ENCODE measurements around the gene AHI1. TPM values are rescaled to one million over a fixed set of nuclear protein-coding genes. Genes with fewer than 3 reads are reported as not detected.
A peak's percentile ranks its signal among the peaks of the same experiment; 100 is the strongest.

Gene AHI1
- total and polyA plus RNA-seq, 9 donors, result 7.1 to 56.2 (median 26.7) TPM

DNA sequence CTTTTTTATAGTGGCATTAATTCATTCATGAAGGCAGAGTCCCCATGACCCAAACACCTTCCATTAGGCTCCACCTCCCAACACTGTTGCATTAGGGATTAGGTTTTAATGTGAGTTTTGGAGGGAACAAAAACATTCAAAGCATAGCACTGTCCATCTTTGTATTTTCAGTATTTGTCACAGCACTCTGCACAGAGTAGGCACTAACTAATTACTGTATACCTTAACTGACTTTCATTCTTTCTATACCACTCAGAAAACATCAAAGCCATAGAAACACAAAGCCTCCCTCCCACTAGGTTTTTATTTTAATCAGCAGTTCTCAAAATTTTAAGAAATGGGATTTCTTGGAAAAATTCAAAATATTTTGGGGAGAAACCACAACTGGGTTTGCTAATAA is 21.8 kb upstream of the AHI1 start:
- Histone ChIP-seq H3K27ac (no peak overlapping the region), H3K4me1 (ENCODE audit: insufficient read depth) (no peaks in the 10 kb centered on the region), H3K4me3 (no peak overlapping the region), H3K36me3 (no peaks in the 10 kb centered on the region), H3K9me3 (no peaks in the 10 kb centered on the region), H3K27me3 (no peaks in the 10 kb centered on the region)
- DNase-seq, result no peak
- intact Hi-C loops (cut with DNase I), result no loop called here
- no peak for TF ChIP-seq POLR2A (IDR thresholded peaks at IDR 0.05)
- no peak for TF ChIP-seq EP300 (IDR thresholded peaks at IDR 0.05)
- no peak for TF ChIP-seq CTCF (IDR thresholded peaks at IDR 0.05)

- H3K27ac ChIP-seq, result no peak overlapping the region
- intact Hi-C loops (cut with DNase I), result no loop called here
- TF ChIP-seq CTCF (IDR thresholded peaks at IDR 0.05) (no peak), POLR2A (IDR thresholded peaks at IDR 0.05) (no peak)
- H3K9me3 ChIP-seq, result no peaks in the 10 kb centered on the region
- DNase-seq, result no peak
- H3K36me3 ChIP-seq, result no peaks in the 10 kb centered on the region
- H3K4me3 ChIP-seq, result no peak overlapping the region
- no peaks in the 10 kb centered on the region for H3K27me3 ChIP-seq
- WGBS, 3 donors, result 96 to 99% (median 97%) methylated on average over 2 of the region's 2 CpGs
- H3K4me1 ChIP-seq (ENCODE audit: insufficient read depth), result no peaks in the 10 kb centered on the region
These were observed 20.0 kb upstream of the AHI1 start for GRCh38 chr6:135517527-135517926.

DNA sequence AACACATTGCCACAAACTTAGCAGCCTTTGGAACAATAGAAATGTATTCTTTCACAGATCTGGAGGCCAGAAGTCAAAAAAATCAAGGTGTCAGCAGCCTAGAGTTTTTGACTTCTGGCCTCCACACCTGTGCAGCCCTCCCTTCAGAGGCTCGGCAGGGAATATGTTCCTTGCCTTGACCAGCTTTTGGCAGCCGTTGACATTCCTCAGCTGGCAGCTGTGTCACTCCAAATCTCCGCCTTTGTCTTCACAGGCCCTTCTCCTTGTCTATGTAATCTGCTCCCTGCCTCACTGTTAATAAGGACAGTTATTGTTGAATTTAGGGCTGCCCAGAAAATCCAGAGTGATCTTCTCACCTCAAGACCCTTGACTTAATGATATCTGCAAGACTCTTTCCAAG is 17.2 kb upstream of the AHI1 start:
- TF ChIP-seq EP300 (IDR thresholded peaks at IDR 0.05), result no peak
- no peak for TF ChIP-seq POLR2A (IDR thresholded peaks at IDR 0.05)
- no peak for TF ChIP-seq CTCF (IDR thresholded peaks at IDR 0.05)
- H3K27ac ChIP-seq, result no peak overlapping the region
- DNase-seq, result no peak
- intact Hi-C loops (cut with DNase I), result no loop called here
- no peaks in the 10 kb centered on the region for H3K4me1 ChIP-seq (ENCODE audit: insufficient read depth)
- no peaks in the 10 kb centered on the region for H3K27me3 ChIP-seq
- H3K36me3 ChIP-seq, result no peaks in the 10 kb centered on the region
- 63 to 79% (median 73%) methylated on average over 3 of the region's 3 CpGs for WGBS, 3 donors
- H3K9me3 ChIP-seq, result no peaks in the 10 kb centered on the region
- no peak overlapping the region for H3K4me3 ChIP-seq

GRCh38 chr6:135506270-135506997 is 8.9 kb upstream of the AHI1 start:
- Histone ChIP-seq H3K4me3 (no peak overlapping the region), H3K4me1 (ENCODE audit: insufficient read depth) (no peaks in the 10 kb centered on the region), H3K9me3 (no peaks in the 10 kb centered on the region), H3K27me3 (no peaks in the 10 kb centered on the region), H3K36me3 (no peaks in the 10 kb centered on the region), H3K27ac (no peak overlapping the region)
- WGBS, 3 donors, result 64 to 69% (median 67%) methylated on average over 4 of the region's 4 CpGs
- no peak for DNase-seq
- TF ChIP-seq EP300 (IDR thresholded peaks at IDR 0.05) (no peak), CTCF (IDR thresholded peaks at IDR 0.05) (peak in 2 of 3 donors; percentile 39 to 49), POLR2A (IDR thresholded peaks at IDR 0.05) (no peak)
- intact Hi-C loops (cut with DNase I), result no loop called here

All from ovary (tissue), 9 donors.